D721Med (cell line): ENCODE data around the gene CRTAC1.

Experiments
- DNase-seq: peaks from one replicate; pipeline ENCODE4 v3.0.0; 2011; ENCODE audit warnings: low spot score; ENCODE audit not compliant: insufficient read length
- FAIRE-seq: peaks from 2 replicates; lab custom pipeline; 2011; peaks lifted over from hg19 to GRCh38; lab: Jason Lieb, UNC
- CTCF ChIP-seq: IDR thresholded peaks from 2 replicates; pipeline ENCODE4 v1.5.1; 2012; ENCODE audit warnings: mild to moderate bottlenecking, control low read depth; ENCODE audit not compliant: insufficient read depth; ENCODE audit errors: missing control alignments

Gene CRTAC1

GRCh38 chr10:97925308-97925938 is 105.0 kb downstream of the CRTAC1 start:
- TF ChIP-seq CTCF, result no peak
- DNase-seq, result no peak
- no peak for FAIRE-seq

- no peak for TF ChIP-seq CTCF
- FAIRE-seq, result no peak
- no peak for DNase-seq
These were observed 105.7 kb downstream of the CRTAC1 start for GRCh38 chr10:97924678-97925077.

DNA sequence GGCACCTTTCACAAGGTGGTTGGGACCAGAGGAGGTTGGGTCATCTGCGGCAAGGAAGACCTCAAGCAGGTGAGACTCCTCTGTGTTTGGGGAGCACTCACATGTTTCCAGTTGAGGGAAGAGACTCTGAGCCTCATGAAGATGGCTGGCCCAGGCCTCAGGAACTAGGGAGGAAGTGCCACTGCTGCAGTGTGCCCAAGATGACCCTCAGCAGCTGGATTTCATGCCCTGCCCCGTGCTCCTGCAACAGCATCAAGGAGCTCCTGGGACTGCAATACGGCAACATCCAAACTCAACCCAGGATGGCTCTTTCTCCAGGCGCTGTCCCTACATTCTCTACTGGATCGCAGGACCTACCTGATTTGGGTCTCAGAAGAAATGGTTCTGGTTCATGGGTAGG is 106.9 kb downstream of the CRTAC1 start:
- FAIRE-seq, result no peak
- no peak for DNase-seq
- no peak for TF ChIP-seq CTCF

DNA sequence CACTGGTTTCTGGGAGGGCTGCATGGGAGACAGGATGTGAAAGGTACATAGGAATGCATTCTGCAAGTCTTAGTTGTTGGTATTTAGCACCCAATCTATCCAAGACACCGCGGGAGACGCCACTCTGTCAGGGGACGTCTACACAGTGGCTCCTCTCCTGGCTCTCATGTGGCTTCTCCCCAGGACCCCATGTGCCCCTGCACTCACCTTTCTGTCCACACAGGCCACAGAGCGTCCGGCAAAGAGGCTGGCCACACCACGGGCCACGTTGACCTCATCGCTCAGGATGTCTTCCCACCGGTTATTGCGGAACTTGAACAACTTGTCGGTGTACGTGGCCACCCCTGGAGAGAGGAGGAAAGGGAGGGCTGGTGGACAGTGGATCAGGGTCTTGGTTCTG is 107.4 kb downstream of the CRTAC1 start:
- no peak for FAIRE-seq
- no peak for TF ChIP-seq CTCF
- no peak for DNase-seq

DNA sequence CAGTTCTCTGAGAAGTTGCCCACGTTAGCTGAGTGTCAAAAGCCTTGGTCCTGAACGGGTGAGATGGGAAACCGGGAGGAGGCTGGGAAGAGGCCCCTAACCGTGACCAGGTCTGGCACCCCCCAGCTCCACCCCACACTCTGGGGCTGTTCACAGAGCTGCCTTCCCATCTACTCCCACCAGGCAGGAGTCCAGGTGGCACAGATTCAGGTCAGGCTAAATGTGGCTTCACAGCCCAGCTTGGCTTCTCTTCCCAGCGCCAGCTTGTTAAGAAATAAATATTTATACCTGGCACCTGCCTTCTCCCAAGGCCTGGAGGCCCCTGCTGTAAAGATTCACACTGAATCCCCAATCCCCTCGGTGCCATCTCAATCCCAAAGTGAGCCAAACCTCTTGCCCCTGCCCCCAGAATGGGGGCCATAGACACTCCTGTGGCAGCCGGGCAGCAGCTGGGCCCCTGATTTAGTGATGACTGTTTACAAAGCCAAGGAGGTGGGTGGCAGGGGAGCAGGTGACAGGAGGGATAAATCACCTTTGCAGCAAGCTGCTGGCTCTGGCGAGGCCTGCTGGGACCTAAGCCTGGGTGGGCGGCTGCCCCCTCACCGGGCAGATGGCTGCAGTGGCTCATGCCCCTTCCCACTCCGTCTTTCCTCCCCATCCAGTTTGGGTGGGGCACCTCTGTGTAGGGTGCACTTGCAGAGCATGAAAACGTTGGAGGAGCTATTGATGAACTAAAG is 108.2 kb downstream of the CRTAC1 start:
- TF ChIP-seq CTCF, result no peak
- no peak for FAIRE-seq
- DNase-seq, result no peak

DNA sequence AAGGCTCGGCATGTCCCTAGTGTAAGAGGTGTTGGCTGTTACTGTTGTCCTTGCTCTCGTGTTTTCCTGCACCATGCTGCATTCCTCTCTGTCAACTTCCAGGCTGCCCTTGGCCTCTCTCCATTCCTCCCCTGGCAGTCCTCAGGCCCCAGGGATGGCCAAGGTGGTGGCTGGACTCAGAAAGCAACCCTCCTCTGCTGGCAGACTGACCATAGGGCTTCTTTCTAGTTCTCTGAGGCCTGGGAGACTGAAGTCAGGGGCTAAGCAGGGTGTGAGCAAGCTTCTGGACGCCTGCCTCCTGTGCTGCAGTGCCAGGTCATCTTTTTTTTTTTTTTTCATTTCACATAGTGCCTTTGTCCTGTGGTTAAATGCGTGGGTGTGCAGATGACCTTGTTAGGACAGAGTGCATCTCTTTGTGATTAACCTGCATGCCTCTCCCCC is 108.8 kb downstream of the CRTAC1 start:
- DNase-seq (no peak), FAIRE-seq (no peak)
- TF ChIP-seq CTCF, result no peak

- DNase-seq (no peak), FAIRE-seq (no peak)
- TF ChIP-seq CTCF, result no peak
These were observed 109.6 kb downstream of the CRTAC1 start for GRCh38 chr10:97920865-97921264.
